HEK293 (cell line): Measurements from ENCODE around the gene CPNE4.

ENCODE experiments used
- GLI4 ChIP-seq: fragments of 450-650 bp; formaldehyde crosslinking; IDR thresholded peaks from 2 replicates; pipeline ENCODE4 v1.5.1; 2016; ENCODE audit warnings: missing biosample characterization, missing genetic modification characterization
- IKZF3 ChIP-seq: fragments of 450-650 bp; IDR thresholded peaks from 2 replicates; pipeline ENCODE4 v1.5.0; 2018; ENCODE audit warnings: missing biosample characterization, mild to moderate bottlenecking, missing genetic modification characterization, moderate library complexity
- SCRT1 ChIP-seq: fragments of 450-650 bp; formaldehyde crosslinking; IDR thresholded peaks from 2 replicates; pipeline ENCODE4 v1.5.1; 2016; ENCODE audit warnings: missing biosample characterization, missing genetic modification characterization, borderline replicate concordance
- ZNF433 ChIP-seq: fragments of 450-650 bp; formaldehyde crosslinking; IDR thresholded peaks from 2 replicates; pipeline ENCODE4 v1.5.1; 2016; ENCODE audit warnings: missing biosample characterization, missing genetic modification characterization, low read depth
- ZNF529 ChIP-seq: fragments of 450-650 bp; formaldehyde crosslinking; IDR thresholded peaks from 2 replicates; pipeline ENCODE4 v1.5.1; 2017; ENCODE audit warnings: missing genetic modification characterization, missing biosample characterization; ENCODE audit not compliant: insufficient replicate concordance
- ZNF561 ChIP-seq: fragments of 450-650 bp; IDR thresholded peaks from 2 replicates; pipeline ENCODE4 v1.5.1; 2018; ENCODE audit warnings: missing biosample characterization, missing genetic modification characterization, borderline replicate concordance
- ZNF585B ChIP-seq: fragments of 450-650 bp; formaldehyde crosslinking; IDR thresholded peaks from 2 replicates; pipeline ENCODE4 v1.5.1; 2016; ENCODE audit warnings: missing biosample characterization, missing genetic modification characterization
- ZNF600 ChIP-seq: fragments of 450-650 bp; formaldehyde crosslinking; IDR thresholded peaks from 2 replicates; pipeline ENCODE4 v1.5.1; 2016; ENCODE audit warnings: missing biosample characterization, missing genetic modification characterization
- ZNF768 ChIP-seq: fragments of 450-650 bp; formaldehyde crosslinking; IDR thresholded peaks from 2 replicates; pipeline ENCODE4 v1.5.1; 2018; ENCODE audit warnings: missing biosample characterization, mild to moderate bottlenecking, missing genetic modification characterization
- TF ChIP-seq, protein P1 (sequence below): fragments of 450-650 bp; formaldehyde crosslinking; optimal IDR thresholded peaks from 2 replicates; pipeline ENCODE3; 2016; ENCODE audit warnings: missing biosample characterization, mild to moderate bottlenecking, missing genetic modification characterization
- TF ChIP-seq, protein P2 (sequence below): fragments of 450-650 bp; formaldehyde crosslinking; IDR thresholded peaks from 2 replicates; pipeline ENCODE4 v1.5.1; 2017; ENCODE audit warnings: missing biosample characterization, missing genetic modification characterization
- TF ChIP-seq, protein P3 (sequence below): fragments of 450-650 bp; formaldehyde crosslinking; IDR thresholded peaks from 2 replicates; pipeline ENCODE4 v1.5.1; 2017; ENCODE audit warnings: missing biosample characterization, missing genetic modification characterization
- TF ChIP-seq, protein P4 (sequence below): fragments of 450-650 bp; formaldehyde crosslinking; IDR thresholded peaks from 2 replicates; pipeline ENCODE4 v1.5.1; 2016; ENCODE audit warnings: missing biosample characterization, missing genetic modification characterization
- TF ChIP-seq, protein P5 (sequence below): fragments of 450-650 bp; formaldehyde crosslinking; IDR thresholded peaks from 2 replicates; pipeline ENCODE4 v1.5.1; 2016; ENCODE audit warnings: missing biosample characterization, missing genetic modification characterization

DNA sequence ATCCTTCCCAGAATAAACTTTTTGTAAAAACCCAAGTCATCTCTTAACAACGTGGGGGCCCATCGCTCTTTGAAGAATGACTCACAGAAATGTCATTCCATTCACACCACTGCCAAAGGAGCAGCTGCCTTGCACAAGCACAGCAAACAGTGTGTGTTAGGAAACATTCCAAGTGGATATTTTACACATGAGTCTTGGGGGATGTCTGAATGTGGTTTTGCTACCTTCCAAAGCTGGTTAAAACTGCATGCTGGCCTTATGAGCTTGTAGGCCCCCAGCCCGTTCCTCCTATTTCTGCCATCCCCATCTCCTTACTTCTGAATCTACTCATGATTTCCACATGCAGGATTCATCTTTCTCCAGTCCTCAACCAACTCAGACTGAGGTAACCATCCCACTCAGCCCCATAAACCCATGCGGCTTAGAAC is 130.8 kb downstream of the CPNE4 start:
- TF ChIP-seq ZNF433 (tag by site-specific recombination): no peak
- TF ChIP-seq, protein P1, sequence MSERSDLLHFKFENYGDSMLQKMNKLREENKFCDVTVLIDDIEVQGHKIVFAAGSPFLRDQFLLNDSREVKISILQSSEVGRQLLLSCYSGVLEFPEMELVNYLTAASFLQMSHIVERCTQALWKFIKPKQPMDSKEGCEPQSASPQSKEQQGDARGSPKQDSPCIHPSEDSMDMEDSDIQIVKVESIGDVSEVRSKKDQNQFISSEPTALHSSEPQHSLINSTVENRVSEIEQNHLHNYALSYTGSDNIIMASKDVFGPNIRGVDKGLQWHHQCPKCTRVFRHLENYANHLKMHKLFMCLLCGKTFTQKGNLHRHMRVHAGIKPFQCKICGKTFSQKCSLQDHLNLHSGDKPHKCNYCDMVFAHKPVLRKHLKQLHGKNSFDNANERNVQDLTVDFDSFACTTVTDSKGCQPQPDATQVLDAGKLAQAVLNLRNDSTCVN (tag by site-specific recombination): no peak
- no peak for TF ChIP-seq ZNF585B (tag by site-specific recombination)
- TF ChIP-seq IKZF3 (tag by site-specific recombination): no peak
- TF ChIP-seq, protein P2, sequence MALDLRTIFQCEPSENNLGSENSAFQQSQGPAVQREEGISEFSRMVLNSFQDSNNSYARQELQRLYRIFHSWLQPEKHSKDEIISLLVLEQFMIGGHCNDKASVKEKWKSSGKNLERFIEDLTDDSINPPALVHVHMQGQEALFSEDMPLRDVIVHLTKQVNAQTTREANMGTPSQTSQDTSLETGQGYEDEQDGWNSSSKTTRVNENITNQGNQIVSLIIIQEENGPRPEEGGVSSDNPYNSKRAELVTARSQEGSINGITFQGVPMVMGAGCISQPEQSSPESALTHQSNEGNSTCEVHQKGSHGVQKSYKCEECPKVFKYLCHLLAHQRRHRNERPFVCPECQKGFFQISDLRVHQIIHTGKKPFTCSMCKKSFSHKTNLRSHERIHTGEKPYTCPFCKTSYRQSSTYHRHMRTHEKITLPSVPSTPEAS (tag by site-specific recombination): no peak
- TF ChIP-seq, protein P3, sequence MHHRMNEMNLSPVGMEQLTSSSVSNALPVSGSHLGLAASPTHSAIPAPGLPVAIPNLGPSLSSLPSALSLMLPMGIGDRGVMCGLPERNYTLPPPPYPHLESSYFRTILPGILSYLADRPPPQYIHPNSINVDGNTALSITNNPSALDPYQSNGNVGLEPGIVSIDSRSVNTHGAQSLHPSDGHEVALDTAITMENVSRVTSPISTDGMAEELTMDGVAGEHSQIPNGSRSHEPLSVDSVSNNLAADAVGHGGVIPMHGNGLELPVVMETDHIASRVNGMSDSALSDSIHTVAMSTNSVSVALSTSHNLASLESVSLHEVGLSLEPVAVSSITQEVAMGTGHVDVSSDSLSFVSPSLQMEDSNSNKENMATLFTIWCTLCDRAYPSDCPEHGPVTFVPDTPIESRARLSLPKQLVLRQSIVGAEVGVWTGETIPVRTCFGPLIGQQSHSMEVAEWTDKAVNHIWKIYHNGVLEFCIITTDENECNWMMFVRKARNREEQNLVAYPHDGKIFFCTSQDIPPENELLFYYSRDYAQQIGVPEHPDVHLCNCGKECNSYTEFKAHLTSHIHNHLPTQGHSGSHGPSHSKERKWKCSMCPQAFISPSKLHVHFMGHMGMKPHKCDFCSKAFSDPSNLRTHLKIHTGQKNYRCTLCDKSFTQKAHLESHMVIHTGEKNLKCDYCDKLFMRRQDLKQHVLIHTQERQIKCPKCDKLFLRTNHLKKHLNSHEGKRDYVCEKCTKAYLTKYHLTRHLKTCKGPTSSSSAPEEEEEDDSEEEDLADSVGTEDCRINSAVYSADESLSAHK (tag by site-specific recombination): no peak
- no peak for TF ChIP-seq SCRT1 (tag by site-specific recombination)
- no peak for TF ChIP-seq GLI4 (tag by site-specific recombination)
- TF ChIP-seq ZNF561 (tag by site-specific recombination): no peak
- TF ChIP-seq, protein P4, sequence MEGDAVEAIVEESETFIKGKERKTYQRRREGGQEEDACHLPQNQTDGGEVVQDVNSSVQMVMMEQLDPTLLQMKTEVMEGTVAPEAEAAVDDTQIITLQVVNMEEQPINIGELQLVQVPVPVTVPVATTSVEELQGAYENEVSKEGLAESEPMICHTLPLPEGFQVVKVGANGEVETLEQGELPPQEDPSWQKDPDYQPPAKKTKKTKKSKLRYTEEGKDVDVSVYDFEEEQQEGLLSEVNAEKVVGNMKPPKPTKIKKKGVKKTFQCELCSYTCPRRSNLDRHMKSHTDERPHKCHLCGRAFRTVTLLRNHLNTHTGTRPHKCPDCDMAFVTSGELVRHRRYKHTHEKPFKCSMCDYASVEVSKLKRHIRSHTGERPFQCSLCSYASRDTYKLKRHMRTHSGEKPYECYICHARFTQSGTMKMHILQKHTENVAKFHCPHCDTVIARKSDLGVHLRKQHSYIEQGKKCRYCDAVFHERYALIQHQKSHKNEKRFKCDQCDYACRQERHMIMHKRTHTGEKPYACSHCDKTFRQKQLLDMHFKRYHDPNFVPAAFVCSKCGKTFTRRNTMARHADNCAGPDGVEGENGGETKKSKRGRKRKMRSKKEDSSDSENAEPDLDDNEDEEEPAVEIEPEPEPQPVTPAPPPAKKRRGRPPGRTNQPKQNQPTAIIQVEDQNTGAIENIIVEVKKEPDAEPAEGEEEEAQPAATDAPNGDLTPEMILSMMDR: no peak
- TF ChIP-seq ZNF768 (tag by site-specific recombination): no peak
- no peak for TF ChIP-seq ZNF529 (tag by site-specific recombination)
- TF ChIP-seq, protein P5, sequence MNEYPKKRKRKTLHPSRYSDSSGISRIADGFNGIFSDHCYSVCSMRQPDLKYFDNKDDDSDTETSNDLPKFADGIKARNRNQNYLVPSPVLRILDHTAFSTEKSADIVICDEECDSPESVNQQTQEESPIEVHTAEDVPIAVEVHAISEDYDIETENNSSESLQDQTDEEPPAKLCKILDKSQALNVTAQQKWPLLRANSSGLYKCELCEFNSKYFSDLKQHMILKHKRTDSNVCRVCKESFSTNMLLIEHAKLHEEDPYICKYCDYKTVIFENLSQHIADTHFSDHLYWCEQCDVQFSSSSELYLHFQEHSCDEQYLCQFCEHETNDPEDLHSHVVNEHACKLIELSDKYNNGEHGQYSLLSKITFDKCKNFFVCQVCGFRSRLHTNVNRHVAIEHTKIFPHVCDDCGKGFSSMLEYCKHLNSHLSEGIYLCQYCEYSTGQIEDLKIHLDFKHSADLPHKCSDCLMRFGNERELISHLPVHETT (tag by site-specific recombination): no peak
- no peak for TF ChIP-seq ZNF600 (tag by site-specific recombination)
